ENCODE results near the gene CKLF. TPM values are rescaled to one million over a fixed set of nuclear protein-coding genes. Genes with fewer than 3 reads are reported as not detected.

CKLF gene
- total RNA-seq, 1 experiment from 2014 or later, result 47.9 TPM

GRCh38 chr16:66600477-66600876 is 48.1 kb downstream of the CKLF start:
- TF ChIP-seq CTCF (conservative IDR thresholded peaks at IDR 0.05; ENCODE audit: low read depth, low read length) (no peak), EZH2 (IDR thresholded peaks at IDR 0.05; ENCODE audit: low read length, unreplicated experiment) (no peak), EZH2phosphoT487 (IDR thresholded peaks at IDR 0.05; ENCODE audit: borderline replicate concordance, low read length) (no peak)
- Histone ChIP-seq H3K79me2 (ENCODE audit: low read length) (no peaks in the 10 kb centered on the region), H3K9me3 (ENCODE audit: low read length) (no peaks in the 10 kb centered on the region), H3K4me3 (ENCODE audit: low read length) (no peak overlapping the region), H3K4me2 (ENCODE audit: low read length) (no peak overlapping the region), H3K27ac (ENCODE audit: low read length) (no peak overlapping the region), H4K20me1 (ENCODE audit: low read length) (no peaks in the 10 kb centered on the region), H3K36me3 (ENCODE audit: low read depth, low read length) (no peaks in the 10 kb centered on the region), H3K4me1 (ENCODE audit: insufficient read depth, low read length) (no peaks in the 10 kb centered on the region), H2AFZ (ENCODE audit: low read length) (no peak overlapping the region), H3K9ac (ENCODE audit: low read length) (no peak overlapping the region), H3F3A (ENCODE audit: low read length, unreplicated experiment) (no peaks in the 10 kb centered on the region), H3K27me3 (ENCODE audit: low read length) (no peaks in the 10 kb centered on the region), H3K9me2 (replicated peaks; ENCODE audit: low read length) (no peaks in the 10 kb centered on the region)
- no peak for ATAC-seq
- intact Hi-C loops (cut with micrococcal nuclease), result loop anchor here (10.0 kb wide), 1 partner anchor 94 kb away; the partner anchor contains the start of gene CMTM4
- BruUV-seq (replicated peaks), result no TSS peak
- DNase-seq, result no peak
- ChIA-PET POLR2A (ENCODE audit: unreplicated experiment) (no interaction called here), CTCF (no interaction called here)

- no peaks in the 10 kb centered on the region for H3K36me3 ChIP-seq (ENCODE audit: low read depth, low read length)
- no peaks in the 10 kb centered on the region for H3K9me3 ChIP-seq (ENCODE audit: low read length)
- H3K27ac ChIP-seq (ENCODE audit: low read length), result no peak overlapping the region
- TF ChIP-seq EZH2phosphoT487 (IDR thresholded peaks at IDR 0.05; ENCODE audit: borderline replicate concordance, low read length) (no peak), EZH2 (IDR thresholded peaks at IDR 0.05; ENCODE audit: low read length, unreplicated experiment) (no peak), CTCF (conservative IDR thresholded peaks at IDR 0.05; ENCODE audit: low read depth, low read length) (no peak)
- H3K4me2 ChIP-seq (ENCODE audit: low read length), result no peak overlapping the region
- no peaks in the 10 kb centered on the region for H3K79me2 ChIP-seq (ENCODE audit: low read length)
- no peak overlapping the region for H3K9ac ChIP-seq (ENCODE audit: low read length)
- no TSS peak for BruUV-seq (replicated peaks)
- DNase-seq (no peak), ATAC-seq (no peak)
- ChIA-PET POLR2A (ENCODE audit: unreplicated experiment) (no interaction called here), CTCF (no interaction called here)
- no peaks in the 10 kb centered on the region for H3K27me3 ChIP-seq (ENCODE audit: low read length)
- H2AFZ ChIP-seq (ENCODE audit: low read length), result no peak overlapping the region
- intact Hi-C loops (cut with micrococcal nuclease), result loop anchor here (10.0 kb wide), 1 partner anchor 93 kb away; the partner anchor contains the start of gene CMTM4
- no peaks in the 10 kb centered on the region for H3F3A ChIP-seq (ENCODE audit: low read length, unreplicated experiment)
- H3K4me1 ChIP-seq (ENCODE audit: insufficient read depth, low read length), result no peaks in the 10 kb centered on the region
- H4K20me1 ChIP-seq (ENCODE audit: low read length), result no peaks in the 10 kb centered on the region
- no peaks in the 10 kb centered on the region for H3K9me2 ChIP-seq (replicated peaks; ENCODE audit: low read length)
- H3K4me3 ChIP-seq (ENCODE audit: low read length), result no peak overlapping the region
Observed at GRCh38 chr16:66601471-66601870, 49.1 kb downstream of the CKLF start.

- H4K20me1 ChIP-seq (ENCODE audit: low read length), result no peaks in the 10 kb centered on the region
- ATAC-seq, result no peak
- H3F3A ChIP-seq (ENCODE audit: low read length, unreplicated experiment), result no peaks in the 10 kb centered on the region
- H3K27ac ChIP-seq (ENCODE audit: low read length), result no peak overlapping the region
- no peak overlapping the region for H3K4me3 ChIP-seq (ENCODE audit: low read length)
- POLR2A ChIA-PET (ENCODE audit: unreplicated experiment), result no interaction called here
- H3K9me3 ChIP-seq (ENCODE audit: low read length), result no peaks in the 10 kb centered on the region
- no TSS peak for BruUV-seq (replicated peaks)
- TF ChIP-seq EZH2phosphoT487 (IDR thresholded peaks at IDR 0.05; ENCODE audit: borderline replicate concordance, low read length), result no peak
- TF ChIP-seq EZH2 (IDR thresholded peaks at IDR 0.05; ENCODE audit: low read length, unreplicated experiment), result no peak
- no peak for TF ChIP-seq CTCF (conservative IDR thresholded peaks at IDR 0.05; ENCODE audit: low read depth, low read length)
- H3K4me1 ChIP-seq (ENCODE audit: insufficient read depth, low read length), result peaks cover 2% of the 10 kb centered on the region; the same call in 1 of the 2 replicates
- CTCF ChIA-PET, result no interaction called here
- H3K9me2 ChIP-seq (replicated peaks; ENCODE audit: low read length), result no peaks in the 10 kb centered on the region
- H3K27me3 ChIP-seq (ENCODE audit: low read length), result no peaks in the 10 kb centered on the region
- no peak overlapping the region for H2AFZ ChIP-seq (ENCODE audit: low read length)
- no peak overlapping the region for H3K9ac ChIP-seq (ENCODE audit: low read length)
- no peaks in the 10 kb centered on the region for H3K36me3 ChIP-seq (ENCODE audit: low read depth, low read length)
- DNase-seq, result no peak
- no peaks in the 10 kb centered on the region for H3K79me2 ChIP-seq (ENCODE audit: low read length)
- H3K4me2 ChIP-seq (ENCODE audit: low read length), result no peak overlapping the region
- intact Hi-C loops (cut with micrococcal nuclease), result loop anchor here (2.0 to 10.0 kb wide), 4 partner anchors 41 to 269 kb away; partner anchors contain the start of gene CMTM4
Observed at GRCh38 chr16:66603537-66604375, 51.4 kb downstream of the CKLF start.
